ENCODE data around the gene AHCYL2.

Gene AHCYL2

DNA sequence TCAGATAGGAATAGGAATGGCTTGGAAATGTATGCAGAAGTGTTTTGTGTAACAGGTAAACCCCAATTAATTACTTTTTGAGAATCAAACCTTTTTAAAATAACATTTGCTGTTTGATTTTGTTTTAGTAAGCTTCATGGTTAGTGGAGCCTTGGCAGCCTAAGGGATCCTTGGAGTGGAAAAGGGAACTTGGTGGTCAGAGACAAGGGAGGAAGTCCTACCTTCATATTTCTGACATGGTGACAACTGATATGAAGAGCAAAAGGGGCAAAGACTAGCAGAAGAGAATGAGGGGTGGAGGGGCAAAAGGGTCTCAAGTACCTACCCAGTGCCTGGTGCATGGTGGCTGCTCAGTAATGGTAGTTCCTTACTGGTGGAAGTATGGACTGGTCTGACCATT is 32.3 kb downstream of the AHCYL2 start:
- TF ChIP-seq CTCF (IDR thresholded peaks at IDR 0.05; ENCODE audit: borderline replicate concordance, control extremely low read depth, extremely low read depth, insufficient read depth, missing control alignments) = no peak
- DNase-seq (ENCODE audit: low spot score) = no peak
- in situ Hi-C loops (cut with MboI; ENCODE audit: low sequenced_read_pairs, unreplicated experiment) = no loop called here

DNA sequence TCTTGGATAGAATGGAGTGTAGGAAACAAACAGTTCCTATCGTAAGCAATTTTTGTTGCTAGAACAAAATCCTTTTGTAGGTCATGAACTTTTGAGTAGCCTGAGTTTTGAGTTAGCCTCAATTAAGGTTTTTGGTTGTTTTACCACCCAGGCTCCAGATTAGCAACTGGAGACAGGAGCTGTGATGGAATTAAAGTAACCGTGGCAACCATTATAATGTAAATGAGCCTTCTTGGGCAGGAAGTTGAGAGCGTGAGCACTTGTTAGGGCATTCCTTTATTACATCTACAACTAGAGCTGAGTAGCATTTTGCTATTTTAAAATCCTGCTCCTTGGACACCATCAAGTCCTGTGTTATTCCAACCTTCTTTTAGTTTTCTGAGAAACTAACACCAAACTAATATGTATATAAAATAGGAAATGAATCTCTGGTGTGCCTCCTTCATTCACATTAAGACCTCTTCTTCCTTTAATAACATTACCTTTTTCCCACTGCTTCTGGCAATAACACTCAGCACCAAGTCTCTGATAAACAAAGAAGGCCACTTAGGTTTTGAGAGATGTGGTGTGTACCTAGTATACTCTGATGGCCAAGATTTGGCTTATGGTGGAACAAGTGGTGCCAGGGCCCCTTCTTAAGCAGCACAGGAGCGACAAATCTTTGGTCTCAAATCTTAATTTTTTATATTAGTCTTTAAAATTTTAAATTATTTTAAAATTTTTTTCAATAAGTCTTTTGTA is 34.0 kb downstream of the AHCYL2 start:
- in situ Hi-C loops (cut with MboI; ENCODE audit: low sequenced_read_pairs, unreplicated experiment) = no loop called here
- no peak for TF ChIP-seq CTCF (IDR thresholded peaks at IDR 0.05; ENCODE audit: borderline replicate concordance, control extremely low read depth, extremely low read depth, insufficient read depth, missing control alignments)

GRCh38 chr7:129262324-129262723 is 37.5 kb downstream of the AHCYL2 start:
- in situ Hi-C loops (cut with MboI; ENCODE audit: low sequenced_read_pairs, unreplicated experiment) = no loop called here
- DNase-seq (ENCODE audit: low spot score) = no peak

More for the DNA sequence above, 34.0 kb downstream of the AHCYL2 start:
- DNase-seq (ENCODE audit: low spot score) = no peak

DNA sequence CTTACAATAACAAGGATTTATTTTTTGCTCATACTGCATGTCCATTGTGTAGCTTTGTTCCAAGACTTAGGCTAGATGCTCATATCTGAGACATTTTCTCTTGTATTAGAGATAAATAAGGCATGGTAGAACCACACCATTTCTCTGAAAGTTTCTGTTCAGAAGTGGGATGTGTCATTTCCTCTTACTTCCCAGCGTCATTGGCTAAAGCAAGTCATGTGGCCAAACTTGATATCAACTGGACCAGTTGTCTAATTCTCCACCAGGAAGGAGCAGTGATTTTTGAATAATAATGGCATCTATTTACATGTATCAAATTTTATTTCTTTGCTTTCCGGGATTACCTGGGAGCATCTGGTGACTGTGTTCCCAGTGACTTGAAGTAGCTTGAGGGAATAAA is 38.3 kb downstream of the AHCYL2 start:
- in situ Hi-C loops (cut with MboI; ENCODE audit: low sequenced_read_pairs, unreplicated experiment) = no loop called here

More at GRCh38 chr7:129262324-129262723, 37.5 kb downstream of the AHCYL2 start:
- TF ChIP-seq CTCF (IDR thresholded peaks at IDR 0.05; ENCODE audit: borderline replicate concordance, control extremely low read depth, extremely low read depth, insufficient read depth, missing control alignments) = no peak

DNA sequence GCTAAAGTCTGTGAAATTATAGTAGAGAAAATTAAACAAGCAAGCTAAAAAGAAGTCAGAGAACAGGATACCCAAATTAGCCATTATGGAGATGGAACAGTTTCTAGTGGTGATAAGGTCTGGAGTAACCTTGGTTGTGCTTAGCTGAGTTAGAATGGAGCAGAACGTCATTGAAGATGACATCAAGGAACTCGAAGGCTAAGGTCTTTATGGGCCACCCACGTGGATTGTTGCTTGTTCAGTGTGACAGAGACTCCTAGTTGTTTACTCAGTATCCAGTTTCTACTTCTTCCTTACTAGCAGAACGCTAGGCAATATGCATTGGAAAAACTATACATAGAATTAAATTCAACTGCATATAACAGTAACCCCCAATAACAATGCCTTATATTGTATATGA is 39.7 kb downstream of the AHCYL2 start:
- in situ Hi-C loops (cut with MboI; ENCODE audit: low sequenced_read_pairs, unreplicated experiment) = no loop called here
- no peak for TF ChIP-seq CTCF (IDR thresholded peaks at IDR 0.05; ENCODE audit: borderline replicate concordance, control extremely low read depth, extremely low read depth, insufficient read depth, missing control alignments)

More for the DNA sequence above, 38.3 kb downstream of the AHCYL2 start:
- TF ChIP-seq CTCF (IDR thresholded peaks at IDR 0.05; ENCODE audit: borderline replicate concordance, control extremely low read depth, extremely low read depth, insufficient read depth, missing control alignments) = no peak
- no peak for DNase-seq (ENCODE audit: low spot score)

GRCh38 chr7:129265328-129265727 is 40.5 kb downstream of the AHCYL2 start:
- TF ChIP-seq CTCF (IDR thresholded peaks at IDR 0.05; ENCODE audit: borderline replicate concordance, control extremely low read depth, extremely low read depth, insufficient read depth, missing control alignments) = no peak
- no peak for DNase-seq (ENCODE audit: low spot score)
- in situ Hi-C loops (cut with MboI; ENCODE audit: low sequenced_read_pairs, unreplicated experiment) = no loop called here

More for the DNA sequence above, 39.7 kb downstream of the AHCYL2 start:
- DNase-seq (ENCODE audit: low spot score) = no peak
